Pons (tissue), 1 donor: Measurements from ENCODE around the gene RTRAF.
A peak's percentile ranks its signal among the peaks of the same experiment; 100 is the strongest.

ENCODE experiments used
- DNase-seq: peaks from one replicate; pipeline ENCODE4 v3.0.0-alpha.2; 2016; ENCODE audit warnings: low spot score

RTRAF gene

GRCh38 chr14:51989293-51990234 is at the start of gene RTRAF:
TSS of gene RTRAF (plus strand) at chr14:51989546. CDS start at chr14:51989640, 94 bp downstream.
- DNase-seq: peak; percentile 89

- DNase-seq: no peak
Measured at GRCh38 chr14:51939755-51940301, 49.5 kb upstream of the RTRAF start.

- no peak for DNase-seq
Measured at GRCh38 chr14:51942971-51943370, 46.4 kb upstream of the RTRAF start.

GRCh38 chr14:51950007-51950406 is 39.3 kb upstream of the RTRAF start:
- no peak for DNase-seq

GRCh38 chr14:51951656-51952055 is 37.7 kb upstream of the RTRAF start:
- no peak for DNase-seq

GRCh38 chr14:51954031-51954430 is 35.3 kb upstream of the RTRAF start:
- no peak for DNase-seq

GRCh38 chr14:51954657-51955056 is 34.7 kb upstream of the RTRAF start:
- DNase-seq: no peak

- DNase-seq: no peak
Measured at GRCh38 chr14:51957950-51958349, 31.4 kb upstream of the RTRAF start.

GRCh38 chr14:51959928-51960327 is 29.4 kb upstream of the RTRAF start:
- DNase-seq: no peak

GRCh38 chr14:51960866-51961265 is 28.5 kb upstream of the RTRAF start:
- DNase-seq: no peak

- no peak for DNase-seq
Measured at GRCh38 chr14:51962711-51963110, 26.6 kb upstream of the RTRAF start.

- DNase-seq: peak; percentile 24
Measured at GRCh38 chr14:51963286-51963685, 26.1 kb upstream of the RTRAF start.

GRCh38 chr14:51967521-51967920 is 21.8 kb upstream of the RTRAF start:
- DNase-seq: no peak

- DNase-seq: no peak
Measured at GRCh38 chr14:51969852-51970540, 19.4 kb upstream of the RTRAF start.

GRCh38 chr14:51972566-51972965 is 16.8 kb upstream of the RTRAF start:
- no peak for DNase-seq

- DNase-seq: no peak
Measured at GRCh38 chr14:51977075-51977474, 12.3 kb upstream of the RTRAF start.

- no peak for DNase-seq
Measured at GRCh38 chr14:51978681-51979085, 10.7 kb upstream of the RTRAF start.

- peak; percentile 84 for DNase-seq
Measured at GRCh38 chr14:51979088-51979709, 10.1 kb upstream of the RTRAF start.

- DNase-seq: no peak
Measured at GRCh38 chr14:51981218-51981854, 8.0 kb upstream of the RTRAF start.

GRCh38 chr14:51988221-51988620 is 1.1 kb upstream of the RTRAF start:
- no peak for DNase-seq

GRCh38 chr14:51990488-51990887 is 1.1 kb downstream of the RTRAF start:
- no peak for DNase-seq
